Liver (tissue), 3 donors: ENCODE data around the gene COL5A1.

Experiments used
- FOXA1 ChIP-seq: IDR thresholded peaks from 2 replicates; pipeline ENCODE4 v1.6.1; 2016; ENCODE audit warnings: antibody characterized with exemption
- HNF4A ChIP-seq, 2 donors: conservative IDR thresholded peaks; 2 replicates each; pipeline ENCODE4 v1.6.1; 2016; ENCODE audit warnings: antibody characterized with exemption in 2 of 2, mild to moderate bottlenecking in 2 of 2
- HNF4G ChIP-seq: IDR thresholded peaks from 2 replicates; pipeline ENCODE4 v1.6.1; 2016; ENCODE audit warnings: antibody characterized with exemption
- NR2F2 ChIP-seq: IDR thresholded peaks from 2 replicates; pipeline ENCODE4 v1.6.1; 2016; ENCODE audit warnings: antibody characterized with exemption
- SP1 ChIP-seq: IDR thresholded peaks from 2 replicates; pipeline ENCODE4 v1.6.1; 2018; ENCODE audit warnings: antibody characterized with exemption, mild to moderate bottlenecking
- TAF1 ChIP-seq: conservative IDR thresholded peaks from 2 replicates; pipeline ENCODE4 v1.6.1; 2016; ENCODE audit warnings: antibody characterized with exemption, mild to moderate bottlenecking
- TF ChIP-seq, protein P1 (sequence below): fragments of 150-350 bp; IDR thresholded peaks from 2 replicates; pipeline ENCODE4 v1.5.1; 2017; ENCODE audit warnings: improper control_type of control experiment, low read depth, low read length; ENCODE audit not compliant: missing input control
- TF ChIP-seq, protein P2 (sequence below): IDR thresholded peaks from 2 replicates; pipeline ENCODE4 v1.6.1; 2016; ENCODE audit warnings: antibody characterized with exemption, mild to moderate bottlenecking
- TF ChIP-seq, protein P3 (sequence below): IDR thresholded peaks from 2 replicates; pipeline ENCODE4 v1.6.1; 2016; ENCODE audit warnings: antibody characterized with exemption
- TF ChIP-seq, protein P4 (sequence below): IDR thresholded peaks from 2 replicates; pipeline ENCODE4 v1.6.1; 2016; ENCODE audit warnings: antibody characterized with exemption
- donor health status: healthy.
- donor health status: healthy.

DNA sequence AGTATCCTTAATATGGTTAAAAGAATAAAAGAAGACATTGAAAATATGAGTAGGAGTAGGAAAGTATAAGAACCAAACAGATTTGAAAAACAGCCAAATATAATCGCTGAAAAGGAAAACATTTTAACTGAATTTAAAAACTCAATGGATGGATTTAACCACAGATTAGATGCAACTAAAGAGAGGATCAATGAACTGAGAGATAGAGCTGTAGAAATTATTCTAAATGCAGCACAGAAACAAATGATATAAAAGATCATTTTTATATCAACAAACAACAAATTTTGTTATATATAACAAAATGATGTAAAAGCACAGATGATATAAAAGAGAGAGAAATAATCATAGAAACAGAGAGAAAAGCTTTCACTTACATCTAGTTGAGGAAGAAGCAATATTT is 29.3 kb upstream of the COL5A1 start:
- TF ChIP-seq HNF4A (conservative IDR thresholded peaks at IDR 0.05) (no peak), FOXA1 (no peak), NR2F2 (no peak), TAF1 (no peak), SP1 (no peak), HNF4G (no peak)
- TF ChIP-seq, protein P1, sequence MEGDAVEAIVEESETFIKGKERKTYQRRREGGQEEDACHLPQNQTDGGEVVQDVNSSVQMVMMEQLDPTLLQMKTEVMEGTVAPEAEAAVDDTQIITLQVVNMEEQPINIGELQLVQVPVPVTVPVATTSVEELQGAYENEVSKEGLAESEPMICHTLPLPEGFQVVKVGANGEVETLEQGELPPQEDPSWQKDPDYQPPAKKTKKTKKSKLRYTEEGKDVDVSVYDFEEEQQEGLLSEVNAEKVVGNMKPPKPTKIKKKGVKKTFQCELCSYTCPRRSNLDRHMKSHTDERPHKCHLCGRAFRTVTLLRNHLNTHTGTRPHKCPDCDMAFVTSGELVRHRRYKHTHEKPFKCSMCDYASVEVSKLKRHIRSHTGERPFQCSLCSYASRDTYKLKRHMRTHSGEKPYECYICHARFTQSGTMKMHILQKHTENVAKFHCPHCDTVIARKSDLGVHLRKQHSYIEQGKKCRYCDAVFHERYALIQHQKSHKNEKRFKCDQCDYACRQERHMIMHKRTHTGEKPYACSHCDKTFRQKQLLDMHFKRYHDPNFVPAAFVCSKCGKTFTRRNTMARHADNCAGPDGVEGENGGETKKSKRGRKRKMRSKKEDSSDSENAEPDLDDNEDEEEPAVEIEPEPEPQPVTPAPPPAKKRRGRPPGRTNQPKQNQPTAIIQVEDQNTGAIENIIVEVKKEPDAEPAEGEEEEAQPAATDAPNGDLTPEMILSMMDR = no peak
- TF ChIP-seq, protein P2, sequence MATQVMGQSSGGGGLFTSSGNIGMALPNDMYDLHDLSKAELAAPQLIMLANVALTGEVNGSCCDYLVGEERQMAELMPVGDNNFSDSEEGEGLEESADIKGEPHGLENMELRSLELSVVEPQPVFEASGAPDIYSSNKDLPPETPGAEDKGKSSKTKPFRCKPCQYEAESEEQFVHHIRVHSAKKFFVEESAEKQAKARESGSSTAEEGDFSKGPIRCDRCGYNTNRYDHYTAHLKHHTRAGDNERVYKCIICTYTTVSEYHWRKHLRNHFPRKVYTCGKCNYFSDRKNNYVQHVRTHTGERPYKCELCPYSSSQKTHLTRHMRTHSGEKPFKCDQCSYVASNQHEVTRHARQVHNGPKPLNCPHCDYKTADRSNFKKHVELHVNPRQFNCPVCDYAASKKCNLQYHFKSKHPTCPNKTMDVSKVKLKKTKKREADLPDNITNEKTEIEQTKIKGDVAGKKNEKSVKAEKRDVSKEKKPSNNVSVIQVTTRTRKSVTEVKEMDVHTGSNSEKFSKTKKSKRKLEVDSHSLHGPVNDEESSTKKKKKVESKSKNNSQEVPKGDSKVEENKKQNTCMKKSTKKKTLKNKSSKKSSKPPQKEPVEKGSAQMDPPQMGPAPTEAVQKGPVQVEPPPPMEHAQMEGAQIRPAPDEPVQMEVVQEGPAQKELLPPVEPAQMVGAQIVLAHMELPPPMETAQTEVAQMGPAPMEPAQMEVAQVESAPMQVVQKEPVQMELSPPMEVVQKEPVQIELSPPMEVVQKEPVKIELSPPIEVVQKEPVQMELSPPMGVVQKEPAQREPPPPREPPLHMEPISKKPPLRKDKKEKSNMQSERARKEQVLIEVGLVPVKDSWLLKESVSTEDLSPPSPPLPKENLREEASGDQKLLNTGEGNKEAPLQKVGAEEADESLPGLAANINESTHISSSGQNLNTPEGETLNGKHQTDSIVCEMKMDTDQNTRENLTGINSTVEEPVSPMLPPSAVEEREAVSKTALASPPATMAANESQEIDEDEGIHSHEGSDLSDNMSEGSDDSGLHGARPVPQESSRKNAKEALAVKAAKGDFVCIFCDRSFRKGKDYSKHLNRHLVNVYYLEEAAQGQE = no peak
- TF ChIP-seq, protein P3, sequence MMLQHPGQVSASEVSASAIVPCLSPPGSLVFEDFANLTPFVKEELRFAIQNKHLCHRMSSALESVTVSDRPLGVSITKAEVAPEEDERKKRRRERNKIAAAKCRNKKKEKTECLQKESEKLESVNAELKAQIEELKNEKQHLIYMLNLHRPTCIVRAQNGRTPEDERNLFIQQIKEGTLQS = no peak
- TF ChIP-seq, protein P4, sequence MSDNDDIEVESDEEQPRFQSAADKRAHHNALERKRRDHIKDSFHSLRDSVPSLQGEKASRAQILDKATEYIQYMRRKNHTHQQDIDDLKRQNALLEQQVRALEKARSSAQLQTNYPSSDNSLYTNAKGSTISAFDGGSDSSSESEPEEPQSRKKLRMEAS = no peak
